H1 (cell line): Measurements from ENCODE around the gene PECR. TPM values are rescaled to one million over a fixed set of nuclear protein-coding genes. Genes with fewer than 3 reads are reported as not detected.
A peak's percentile ranks its signal among the peaks of the same experiment; 100 is the strongest.

Experiments used
- BACH1 ChIP-seq: IDR thresholded peaks from 2 replicates; pipeline ENCODE4 v1.6.1; 2012; ENCODE audit warnings: low read length, improper control_type of control experiment
- BCL11A ChIP-seq, 2 experiments: IDR thresholded peaks; one replicate each; pipeline ENCODE4 v1.6.1; 2011; ENCODE audit warnings: low read depth in 2 of 2, low read length in 2 of 2, mild to moderate bottlenecking in 2 of 2
- CHD7 ChIP-seq: fragments of 300-600 bp; sonication (generic); IDR thresholded peaks from 2 replicates; pipeline ENCODE4 v1.7.1; 2012; ENCODE audit warnings: low read length, moderate library complexity, mild to moderate bottlenecking, inconsistent platforms; ENCODE audit not compliant: insufficient replicate concordance
- EZH2 ChIP-seq: fragments of 200-600 bp; sonication (generic); IDR thresholded peaks from 2 replicates; pipeline ENCODE4 v1.7.1; 2012; ENCODE audit warnings: low read depth, mild to moderate bottlenecking, moderate library complexity, low read length, inconsistent platforms; ENCODE audit not compliant: severe bottlenecking
- HDAC6 ChIP-seq: IDR thresholded peaks from one replicate; pipeline ENCODE4 v1.7.1; 2012; ENCODE audit warnings: low read depth, mild to moderate bottlenecking, inconsistent platforms, low read length, moderate library complexity
- POLR2AphosphoS5 ChIP-seq: IDR thresholded peaks from 2 replicates; pipeline ENCODE4 v1.6.1; 2011; ENCODE audit warnings: low read depth, low read length
- SIX5 ChIP-seq: IDR thresholded peaks from 2 replicates; pipeline ENCODE4 v1.6.1; 2011; ENCODE audit warnings: mild to moderate bottlenecking, low read depth, low read length
- SP4 ChIP-seq: IDR thresholded peaks from 2 replicates; pipeline ENCODE4 v1.6.1; 2012; ENCODE audit warnings: low read length, inconsistent platforms
- SUZ12 ChIP-seq: fragments of 200-600 bp; sonication (generic); IDR thresholded peaks from 2 replicates; pipeline ENCODE4 v1.6.1; 2012; ENCODE audit warnings: mild to moderate bottlenecking, inconsistent platforms, low read length, moderate library complexity, mixed read lengths
- TCF12 ChIP-seq: IDR thresholded peaks from 2 replicates; pipeline ENCODE4 v1.6.1; 2011; ENCODE audit warnings: low read depth, mild to moderate bottlenecking, low read length
- polyA plus RNA-seq, 7 experiments: library from polyadenylated mRNA; depleted of rRNA in 3 of 7; stranded (reverse) in 5 of 7; unstranded in 2 of 7; fragments of >200 nt in 5 of 7; fragments of 200-250 nt in 2 of 7; gene quantifications; 1 replicate in 5 of 7; 2 replicates in 1 of 7; 4 replicates in 1 of 7; pipeline versions ENCODE4 v1.2.1 to v1.2.3, GENCODE V29; 2011 to 2013; ENCODE audit warnings: missing spikeins in 2 of 7, mixed read lengths in 2 of 7
- total RNA-seq: library from RNA; stranded (reverse); fragmentation: NEBNext Ultra II Directional; extraction: Animal tissue kit (Norgen Biotek cat#: 25700); gene quantifications from 2 replicates; pipeline ENCODE4 v1.2.1, GENCODE V29; 2021

PECR gene
- total and polyA plus RNA-seq, 2 of the 8 experiments (the other 6 are each of a cell fraction or from before 2014, with no cell fraction given): 15.9 to 19.2 TPM

DNA sequence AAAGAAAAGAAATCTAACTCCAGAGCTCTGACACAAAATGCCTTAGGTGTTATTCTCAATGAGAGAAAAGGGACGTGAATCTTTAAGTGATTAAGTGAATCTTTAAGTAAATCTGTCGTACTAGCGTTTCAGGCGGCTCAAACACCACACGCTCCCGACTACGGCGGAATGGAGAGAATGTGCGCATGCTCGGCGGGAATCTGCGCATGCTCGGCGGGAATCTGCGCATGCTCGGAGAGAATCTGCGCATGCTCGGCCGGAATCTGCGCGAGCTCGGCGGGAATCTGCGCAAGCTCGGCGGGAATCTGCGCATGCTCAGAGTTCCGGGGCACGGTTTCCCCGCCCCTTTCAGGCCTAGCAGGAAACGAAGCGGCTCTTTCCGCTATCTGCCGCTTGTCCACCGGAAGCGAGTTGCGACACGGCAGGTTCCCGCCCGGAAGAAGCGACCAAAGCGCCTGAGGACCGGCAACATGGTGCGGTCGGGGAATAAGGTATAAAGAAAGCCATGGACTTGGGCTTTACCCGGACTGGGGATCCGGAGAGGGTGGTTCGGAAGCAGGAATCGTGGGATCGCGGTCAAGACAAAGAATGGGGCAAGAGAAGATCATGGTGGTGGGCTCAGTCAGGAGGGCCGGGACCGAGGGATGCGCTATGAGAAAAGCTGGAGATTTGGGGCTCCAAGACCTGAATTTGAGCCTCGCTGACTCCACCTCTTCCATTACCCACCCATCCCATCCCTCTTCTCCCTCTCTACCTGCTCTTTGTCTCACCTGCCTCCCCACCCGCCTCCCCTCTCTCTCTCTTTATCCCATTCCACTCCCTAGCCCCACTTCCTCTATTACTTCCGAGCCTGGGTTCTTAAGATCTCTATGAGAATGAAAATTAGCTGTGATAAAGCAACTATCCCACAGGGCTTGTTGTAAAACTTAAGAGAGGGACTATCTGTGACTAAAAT, 27.6 kb upstream of the PECR start, which contains the start of gene XRCC5 (continued):
- no peak for TF ChIP-seq CHD7
- TF ChIP-seq TCF12: no peak
- no peak for TF ChIP-seq SIX5
- TF ChIP-seq BACH1: no peak
- peak; percentile 90; the same call in 1 of the 2 replicates for TF ChIP-seq SP4
- TF ChIP-seq SUZ12: no peak
- peak; percentile 91 for TF ChIP-seq POLR2AphosphoS5
- TF ChIP-seq HDAC6: no peak
- TF ChIP-seq EZH2: no peak
- no peak for TF ChIP-seq BCL11A (IDR thresholded peaks at IDR 0.05; ENCODE audit: low read depth in 2 of 2, low read length in 2 of 2)
